ENCODE measurements around the gene MYO1E.

DNA sequence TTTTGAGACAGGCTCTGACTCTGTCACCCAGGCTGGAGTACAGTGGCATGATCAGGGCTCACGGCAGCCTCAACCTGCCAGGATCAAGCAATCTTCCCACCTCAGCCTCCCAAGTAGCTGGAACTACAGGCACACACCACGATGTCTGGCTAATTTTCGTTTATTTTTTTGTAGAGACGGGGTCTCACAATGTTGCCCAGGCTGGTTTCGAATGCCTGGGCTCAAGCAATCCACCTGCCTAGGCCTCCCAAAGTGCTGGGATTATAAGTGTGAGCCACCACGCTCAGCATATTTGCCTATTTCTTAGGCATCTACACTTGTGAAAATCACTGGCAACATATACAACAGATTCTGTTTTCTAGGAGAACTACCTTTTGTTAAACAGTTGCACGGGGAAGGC, 16.9 kb downstream of the MYO1E start:
- TF ChIP-seq, protein P1, sequence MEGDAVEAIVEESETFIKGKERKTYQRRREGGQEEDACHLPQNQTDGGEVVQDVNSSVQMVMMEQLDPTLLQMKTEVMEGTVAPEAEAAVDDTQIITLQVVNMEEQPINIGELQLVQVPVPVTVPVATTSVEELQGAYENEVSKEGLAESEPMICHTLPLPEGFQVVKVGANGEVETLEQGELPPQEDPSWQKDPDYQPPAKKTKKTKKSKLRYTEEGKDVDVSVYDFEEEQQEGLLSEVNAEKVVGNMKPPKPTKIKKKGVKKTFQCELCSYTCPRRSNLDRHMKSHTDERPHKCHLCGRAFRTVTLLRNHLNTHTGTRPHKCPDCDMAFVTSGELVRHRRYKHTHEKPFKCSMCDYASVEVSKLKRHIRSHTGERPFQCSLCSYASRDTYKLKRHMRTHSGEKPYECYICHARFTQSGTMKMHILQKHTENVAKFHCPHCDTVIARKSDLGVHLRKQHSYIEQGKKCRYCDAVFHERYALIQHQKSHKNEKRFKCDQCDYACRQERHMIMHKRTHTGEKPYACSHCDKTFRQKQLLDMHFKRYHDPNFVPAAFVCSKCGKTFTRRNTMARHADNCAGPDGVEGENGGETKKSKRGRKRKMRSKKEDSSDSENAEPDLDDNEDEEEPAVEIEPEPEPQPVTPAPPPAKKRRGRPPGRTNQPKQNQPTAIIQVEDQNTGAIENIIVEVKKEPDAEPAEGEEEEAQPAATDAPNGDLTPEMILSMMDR (IDR thresholded peaks at IDR 0.05), result no peak
- no peak for TF ChIP-seq EP300 (IDR thresholded peaks at IDR 0.05; ENCODE audit: low read depth)

Measured in transverse colon (tissue), 3 donors.